Loucy (cell line): ENCODE results near the gene HSD11B1L.

ENCODE experiments used
- CTCF ChIP-seq: fragments of 200-600 bp; sonication (generic); conservative IDR thresholded peaks from 2 replicates; pipeline ENCODE4 v1.5.1; 2014; ENCODE audit warnings: mild to moderate bottlenecking, antibody characterized with exemption, low read length
- EZH2phosphoT487 ChIP-seq: fragments of 200-600 bp; IDR thresholded peaks from 2 replicates; pipeline ENCODE4 v1.6.1; 2018; ENCODE audit warnings: antibody characterized with exemption, mild to moderate bottlenecking, moderate library complexity, borderline replicate concordance

- TF ChIP-seq CTCF (no peak), EZH2phosphoT487 (no peak)
Observed at GRCh38 chr19:5654931-5655330, 25.9 kb upstream of the HSD11B1L start.
